ENCODE results near the gene AGFG2. TPM values are rescaled to one million over a fixed set of nuclear protein-coding genes. Genes with fewer than 3 reads are reported as not detected.
A peak's percentile ranks its signal among the peaks of the same experiment; 100 is the strongest.

The AGFG2 gene
- total RNA-seq, 1 experiment from 2014 or later, result 42.5 TPM

GRCh38 chr7:100603726-100604027, 64.7 kb downstream of the AGFG2 start:
- no peak for DNase-seq (ENCODE audit: low read depth, low spot score)
- intact Hi-C loops (cut with micrococcal nuclease; ENCODE audit: unreplicated experiment), result no loop called here
- CTCF ChIA-PET, result interaction anchor here (0.5 kb wide), 1 partner anchor 22 kb away, joined by 4 read pairs; no protein-coding TSS in a partner anchor
- no peaks in the 10 kb centered on the region for H3K36me3 ChIP-seq (ENCODE audit: control insufficient read depth, insufficient read depth, low read length)
- ATAC-seq, result peak; percentile 8; the same call in 1 of the 2 replicates
- BruUV-seq (replicated peaks), result no TSS peak
- POLR2A ChIA-PET, result no interaction called here
- peak overlapping the region; percentile 2; the same call in 1 of the 2 replicates for H3K27ac ChIP-seq (ENCODE audit: low read length)
- TF ChIP-seq TCF7L2 (IDR thresholded peaks at IDR 0.05; ENCODE audit: low read depth, low read length) (no peak), POLR2AphosphoS5 (IDR thresholded peaks at IDR 0.05; ENCODE audit: low read depth, low read length) (no peak), CTCF (IDR thresholded peaks at IDR 0.05) (no peak), SIN3A (IDR thresholded peaks at IDR 0.05; ENCODE audit: borderline replicate concordance, insufficient read depth, low read depth, low read length) (no peak), REST (IDR thresholded peaks at IDR 0.05; ENCODE audit: insufficient read depth in 1 of 2, low read depth in 2 of 2, low read length in 1 of 2) (no peak)
- in situ Hi-C loops (cut with HindIII; ENCODE audit: low pct_unique_long_range_greater_than_20kb, low sequenced_read_pairs), result no loop called here
- peaks cover 8% of the 10 kb centered on the region; the same call in 1 of the 2 replicates for H3K4me1 ChIP-seq (ENCODE audit: control insufficient read depth, insufficient read depth, low read length)
- peak overlapping the region; percentile 51 to 67 for H3K4me3 ChIP-seq (ENCODE audit: low read depth in 2 of 2, low read length in 2 of 2)
- H3K27me3 ChIP-seq (ENCODE audit: control insufficient read depth, insufficient read depth, low read length), result no peaks in the 10 kb centered on the region
- H3K9me3 ChIP-seq (ENCODE audit: control insufficient read depth, insufficient read depth, low read depth, low read length), result no peaks in the 10 kb centered on the region

GRCh38 chr7:100604028-100604975, 65.3 kb downstream of the AGFG2 start:
- ATAC-seq (peak; percentile 88), DNase-seq (ENCODE audit: low read depth, low spot score) (no peak)
- Histone ChIP-seq H3K27me3 (ENCODE audit: control insufficient read depth, insufficient read depth, low read length) (no peaks in the 10 kb centered on the region), H3K27ac (ENCODE audit: low read length) (peak overlapping the region; percentile 78), H3K4me3 (ENCODE audit: low read depth in 2 of 2, low read length in 2 of 2) (peak overlapping the region; percentile 67 to 79), H3K4me1 (ENCODE audit: control insufficient read depth, insufficient read depth, low read length) (peaks cover 8% of the 10 kb centered on the region; the same call in 1 of the 2 replicates), H3K9me3 (ENCODE audit: control insufficient read depth, insufficient read depth, low read depth, low read length) (no peaks in the 10 kb centered on the region), H3K36me3 (ENCODE audit: control insufficient read depth, insufficient read depth, low read length) (no peaks in the 10 kb centered on the region)
- ChIA-PET POLR2A (interaction anchor here (0.6 kb wide), 1 partner anchor 71 kb away, joined by 3 read pairs; no protein-coding TSS in a partner anchor), CTCF (interaction anchor here (0.5 kb wide), 1 partner anchor 22 kb away, joined by 4 read pairs; no protein-coding TSS in a partner anchor)
- TF ChIP-seq TCF7L2 (IDR thresholded peaks at IDR 0.05; ENCODE audit: low read depth, low read length) (no peak), POLR2AphosphoS5 (IDR thresholded peaks at IDR 0.05; ENCODE audit: low read depth, low read length) (0 out of 2 replicates have a peak, but pooled peaks have one; percentile 2), CTCF (IDR thresholded peaks at IDR 0.05) (peak; percentile 81), SIN3A (IDR thresholded peaks at IDR 0.05; ENCODE audit: borderline replicate concordance, insufficient read depth, low read depth, low read length) (0 out of 2 replicates have a peak, but pooled peaks have one; percentile 32)
- in situ Hi-C loops (cut with HindIII; ENCODE audit: low pct_unique_long_range_greater_than_20kb, low sequenced_read_pairs), result no loop called here
- BruUV-seq (replicated peaks), result no TSS peak
- intact Hi-C loops (cut with micrococcal nuclease; ENCODE audit: unreplicated experiment), result no loop called here

Measured in Panc1 (cell line).